ENCODE data around the gene MRPS2. TPM values are rescaled to one million over a fixed set of nuclear protein-coding genes. Genes with fewer than 3 reads are reported as not detected.
"Not testable (repeated sequence)": the region's sequence is repeated elsewhere in the genome, so short reads cannot be mapped to it uniquely, and the experiment has no call there.

The MRPS2 gene
- total and polyA plus RNA-seq, 10 of the 15 experiments (the other 5 are each of a cell fraction or from before 2014, with no cell fraction given), result 3.3 to 103 (median 69.5) TPM

- TF ChIP-seq RAD51 (IDR thresholded peaks at IDR 0.05) (no peak), HSF1 (IDR thresholded peaks at IDR 0.05; ENCODE audit: low read depth, low read length) (no peak), BRCA1 (IDR thresholded peaks at IDR 0.05; ENCODE audit: low read depth, low read length) (no peak), GATAD2B (conservative IDR thresholded peaks at IDR 0.05; ENCODE audit: low read depth) (no peak), MTA3 (IDR thresholded peaks at IDR 0.05; ENCODE audit: borderline replicate concordance, low read length) (no peak), POLR2AphosphoS5 (IDR thresholded peaks at IDR 0.05; ENCODE audit: low read length) (no peak)
- TF ChIP-seq, protein P1, sequence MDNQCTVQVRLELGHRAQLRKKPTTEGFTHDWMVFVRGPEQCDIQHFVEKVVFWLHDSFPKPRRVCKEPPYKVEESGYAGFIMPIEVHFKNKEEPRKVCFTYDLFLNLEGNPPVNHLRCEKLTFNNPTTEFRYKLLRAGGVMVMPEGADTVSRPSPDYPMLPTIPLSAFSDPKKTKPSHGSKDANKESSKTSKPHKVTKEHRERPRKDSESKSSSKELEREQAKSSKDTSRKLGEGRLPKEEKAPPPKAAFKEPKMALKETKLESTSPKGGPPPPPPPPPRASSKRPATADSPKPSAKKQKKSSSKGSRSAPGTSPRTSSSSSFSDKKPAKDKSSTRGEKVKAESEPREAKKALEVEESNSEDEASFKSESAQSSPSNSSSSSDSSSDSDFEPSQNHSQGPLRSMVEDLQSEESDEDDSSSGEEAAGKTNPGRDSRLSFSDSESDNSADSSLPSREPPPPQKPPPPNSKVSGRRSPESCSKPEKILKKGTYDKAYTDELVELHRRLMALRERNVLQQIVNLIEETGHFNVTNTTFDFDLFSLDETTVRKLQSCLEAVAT (IDR thresholded peaks at IDR 0.05), result no peak
Measured at GRCh38 chr9:135544981-135545635, 44.6 kb downstream of the MRPS2 start (continued).

DNA sequence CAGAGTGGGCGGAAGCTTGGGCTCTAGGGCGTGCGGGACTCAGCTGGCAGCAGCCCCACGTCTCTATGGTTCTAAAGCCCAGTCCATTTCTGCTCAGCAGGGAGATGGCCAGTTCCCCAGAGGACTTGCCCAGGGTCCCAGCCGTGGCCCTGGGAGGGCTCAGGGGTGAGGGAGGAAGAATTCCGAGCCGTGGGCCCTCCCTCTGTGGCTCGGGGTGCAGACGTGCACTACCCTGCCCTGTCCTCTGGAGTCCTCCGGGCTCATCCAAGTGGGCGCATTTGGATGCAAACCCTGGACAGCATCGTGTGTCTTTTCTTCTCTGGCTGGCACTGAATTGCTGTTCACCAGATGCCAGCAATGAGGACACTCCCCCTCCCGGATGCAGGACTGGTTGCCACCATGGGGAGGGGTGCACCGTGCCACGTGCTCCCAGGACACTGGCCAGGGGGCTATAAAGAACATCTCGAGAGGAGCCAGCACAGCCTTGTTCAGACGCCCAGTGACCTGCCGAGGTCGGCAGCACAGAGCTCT, 45.2 kb downstream of the MRPS2 start, which contains the start of gene OBP2A:
Gene OBP2A (plus strand): TSS at position 481 of the 531 bp plus-strand sequence. CDS start 55 bp downstream, outside the sequence.
- DNase-seq (ENCODE audit: low read depth, low spot score); H2AFZ ChIP-seq (ENCODE audit: control insufficient read depth, low read depth, low read length); FAIRE-seq; H3K27ac ChIP-seq (ENCODE audit: control insufficient read depth, insufficient read depth); ATAC-seq; intact Hi-C loops (cut with micrococcal nuclease; ENCODE audit: unreplicated experiment); H3K9ac ChIP-seq (ENCODE audit: control insufficient read depth, insufficient read depth, low read length); CTCF ChIA-PET; H3K36me3 ChIP-seq (ENCODE audit: control insufficient read depth in 2 of 2, insufficient read depth in 2 of 2, low read length in 1 of 2); BruUV-seq (replicated peaks); H3K27me3 ChIP-seq (replicated peaks in 1 of 2; ENCODE audit: control insufficient read depth in 2 of 2, insufficient read depth in 2 of 2, low read length in 1 of 2); H3K4me1 ChIP-seq (ENCODE audit: control insufficient read depth, insufficient read depth, low read length); POLR2A ChIA-PET; RAD21 ChIA-PET (ENCODE audit: unreplicated experiment); H3K4me3 ChIP-seq; H4K20me1 ChIP-seq (ENCODE audit: control insufficient read depth, insufficient read depth); SMC1A ChIA-PET (ENCODE audit: uncharacterized antibody, unreplicated experiment); H3K4me2 ChIP-seq (ENCODE audit: control insufficient read depth, insufficient read depth); H3K9me3 ChIP-seq (replicated peaks; ENCODE audit: control insufficient read depth, insufficient read depth, low read length); H3K79me2 ChIP-seq (ENCODE audit: control insufficient read depth, insufficient read depth, low read length); in situ Hi-C loops (cut with MboI): not testable (repeated sequence)
- 40% methylated on average over 13 of the region's 19 CpGs for WGBS (ENCODE audit: insufficient coverage, insufficient replicate concordance, low lambda C conversion rate, missing lambda C conversion rate)

- SMC1A ChIA-PET (ENCODE audit: uncharacterized antibody, unreplicated experiment); intact Hi-C loops (cut with micrococcal nuclease; ENCODE audit: unreplicated experiment); in situ Hi-C loops (cut with MboI); RAD21 ChIA-PET (ENCODE audit: unreplicated experiment); H3K4me1 ChIP-seq (ENCODE audit: control insufficient read depth, insufficient read depth, low read length); H4K20me1 ChIP-seq (ENCODE audit: control insufficient read depth, insufficient read depth); DNase-seq (ENCODE audit: low read depth, low spot score); ATAC-seq; CTCF ChIA-PET; H3K9me3 ChIP-seq (replicated peaks; ENCODE audit: control insufficient read depth, insufficient read depth, low read length); H3K4me2 ChIP-seq (ENCODE audit: control insufficient read depth, insufficient read depth); H3K9ac ChIP-seq (ENCODE audit: control insufficient read depth, insufficient read depth, low read length); H3K79me2 ChIP-seq (ENCODE audit: control insufficient read depth, insufficient read depth, low read length); BruUV-seq (replicated peaks); H3K27ac ChIP-seq (ENCODE audit: control insufficient read depth, insufficient read depth); H3K27me3 ChIP-seq (replicated peaks in 1 of 2; ENCODE audit: control insufficient read depth in 2 of 2, insufficient read depth in 2 of 2, low read length in 1 of 2); H2AFZ ChIP-seq (ENCODE audit: control insufficient read depth, low read depth, low read length); H3K4me3 ChIP-seq; FAIRE-seq; H3K36me3 ChIP-seq (ENCODE audit: control insufficient read depth in 2 of 2, insufficient read depth in 2 of 2, low read length in 1 of 2): not testable (repeated sequence)
- POLR2A ChIA-PET, result interaction anchor here (0.6 kb wide), 1 partner anchor 426 kb away, joined by 3 read pairs; no protein-coding TSS in a partner anchor
- WGBS (ENCODE audit: insufficient coverage, insufficient replicate concordance, low lambda C conversion rate, missing lambda C conversion rate), result 10% methylated on average over 13 of the region's 21 CpGs
Measured at GRCh38 chr9:135546792-135547617, 46.5 kb downstream of the MRPS2 start.

Data from GM12878 (cell line).